HT-29 (cell line): ENCODE results near the gene ADAMTSL2. TPM values are rescaled to one million over a fixed set of nuclear protein-coding genes. Genes with fewer than 3 reads are reported as not detected.

Experiments used
- DNase-seq: peaks from one replicate; pipeline ENCODE4 v3.0.0-alpha.2; 2015; ENCODE audit warnings: low spot score
- total RNA-seq: library from RNA; depleted of rRNA; stranded (reverse); fragments of >200 nt; shearing (Covaris generic); gene quantifications from 2 replicates; pipeline ENCODE4 v1.2.3, GENCODE V29; 2014

The ADAMTSL2 gene
- total RNA-seq, 1 experiment from 2014 or later, result 0.25 TPM

DNA sequence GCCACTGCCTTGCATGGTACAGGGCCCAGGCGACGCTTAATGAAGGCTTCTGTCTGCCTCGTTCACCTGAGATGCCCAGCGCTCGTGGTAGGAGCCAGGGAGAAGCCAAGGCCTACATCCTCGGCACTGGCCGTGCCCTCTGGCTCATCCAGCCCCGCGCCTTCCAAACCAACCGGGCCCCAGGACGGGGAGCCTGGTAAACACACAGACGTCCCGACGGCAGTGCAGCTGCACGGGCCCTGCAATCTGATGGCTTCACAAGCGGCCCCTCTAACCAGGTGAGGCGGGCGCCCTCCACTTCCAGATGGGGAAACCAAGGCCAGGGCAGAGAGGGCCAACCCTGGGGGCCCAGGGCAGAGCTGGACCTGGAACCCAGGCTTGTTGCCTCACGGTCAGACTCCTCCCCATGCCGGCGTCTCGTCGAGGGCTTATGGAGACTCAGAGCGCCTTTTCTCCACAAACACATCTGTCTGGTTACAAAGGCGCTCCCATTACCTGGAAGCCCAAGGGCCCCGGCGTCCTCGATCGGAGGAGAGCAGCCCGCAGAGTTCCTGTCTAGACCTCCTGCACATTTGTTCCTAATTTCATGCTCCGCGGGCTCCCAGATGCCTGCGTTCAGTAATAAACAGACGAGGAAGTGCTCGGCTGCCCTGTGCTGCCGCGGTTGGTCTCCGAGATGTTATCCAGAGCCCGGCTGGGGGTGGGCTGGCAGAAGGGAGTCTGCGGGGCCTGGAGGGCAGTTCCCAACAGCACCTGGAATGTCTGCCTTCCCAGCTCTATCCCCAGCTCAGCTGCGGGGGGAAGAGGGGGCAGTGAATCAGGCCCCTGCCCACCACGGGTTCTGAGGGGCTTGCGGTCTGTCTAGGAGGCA is 51.2 kb downstream of the ADAMTSL2 start:
- no peak for DNase-seq

DNA sequence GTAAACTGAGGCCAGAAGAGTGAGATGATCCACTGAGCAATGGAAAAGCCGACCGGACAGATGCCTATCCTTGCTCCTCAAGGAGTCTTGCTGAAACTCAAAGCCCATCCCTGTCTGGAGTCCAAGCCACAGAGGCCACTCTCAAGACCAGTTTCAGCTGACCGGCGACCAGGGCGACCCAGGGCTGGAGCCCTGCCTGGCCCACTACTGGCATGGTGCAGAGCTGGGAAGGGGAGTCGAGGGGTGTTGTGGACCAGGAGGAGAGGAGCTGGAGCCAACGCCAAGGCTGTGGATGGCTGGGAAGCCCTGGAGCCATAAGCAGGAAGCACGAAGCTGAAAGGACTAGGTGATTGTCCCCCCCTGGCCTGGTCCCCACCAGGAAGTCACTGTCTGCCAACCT is 52.5 kb downstream of the ADAMTSL2 start:
- no peak for DNase-seq

- DNase-seq, result no peak
Measured at GRCh38 chr9:133587466-133587865, 53.0 kb downstream of the ADAMTSL2 start.

GRCh38 chr9:133589454-133590227 is 55.1 kb downstream of the ADAMTSL2 start:
- no peak for DNase-seq

DNA sequence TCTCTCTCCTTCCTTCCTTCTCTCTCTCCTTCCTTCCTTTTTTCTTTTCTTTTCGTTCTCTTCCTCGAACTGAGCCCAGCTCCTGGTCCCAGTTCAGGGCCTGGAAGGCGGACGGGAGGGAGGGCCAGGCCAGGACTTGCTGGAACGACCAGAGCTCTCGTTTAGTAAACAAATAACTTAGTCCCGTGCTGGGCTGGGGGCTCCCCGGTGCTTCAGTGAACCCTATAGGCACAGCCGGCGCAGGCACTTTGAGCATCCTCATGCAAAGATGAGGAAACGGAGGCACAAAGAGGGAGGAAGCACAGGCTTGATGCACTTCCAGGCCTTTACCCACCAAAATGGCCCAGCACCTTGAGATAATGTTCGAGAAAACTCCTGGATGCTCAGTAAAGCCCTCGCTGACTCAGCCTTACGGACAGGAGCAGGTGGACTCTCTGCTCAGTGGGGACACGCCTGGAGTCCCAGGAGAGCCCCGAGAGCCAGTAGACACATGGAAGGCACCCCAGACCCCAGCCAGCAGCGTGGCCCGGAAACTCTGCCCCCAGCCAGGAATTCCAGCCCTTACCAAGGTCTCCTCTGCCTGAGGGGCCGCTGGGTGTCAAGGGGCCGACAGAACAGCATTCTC is 55.8 kb downstream of the ADAMTSL2 start:
- DNase-seq, result no peak

DNA sequence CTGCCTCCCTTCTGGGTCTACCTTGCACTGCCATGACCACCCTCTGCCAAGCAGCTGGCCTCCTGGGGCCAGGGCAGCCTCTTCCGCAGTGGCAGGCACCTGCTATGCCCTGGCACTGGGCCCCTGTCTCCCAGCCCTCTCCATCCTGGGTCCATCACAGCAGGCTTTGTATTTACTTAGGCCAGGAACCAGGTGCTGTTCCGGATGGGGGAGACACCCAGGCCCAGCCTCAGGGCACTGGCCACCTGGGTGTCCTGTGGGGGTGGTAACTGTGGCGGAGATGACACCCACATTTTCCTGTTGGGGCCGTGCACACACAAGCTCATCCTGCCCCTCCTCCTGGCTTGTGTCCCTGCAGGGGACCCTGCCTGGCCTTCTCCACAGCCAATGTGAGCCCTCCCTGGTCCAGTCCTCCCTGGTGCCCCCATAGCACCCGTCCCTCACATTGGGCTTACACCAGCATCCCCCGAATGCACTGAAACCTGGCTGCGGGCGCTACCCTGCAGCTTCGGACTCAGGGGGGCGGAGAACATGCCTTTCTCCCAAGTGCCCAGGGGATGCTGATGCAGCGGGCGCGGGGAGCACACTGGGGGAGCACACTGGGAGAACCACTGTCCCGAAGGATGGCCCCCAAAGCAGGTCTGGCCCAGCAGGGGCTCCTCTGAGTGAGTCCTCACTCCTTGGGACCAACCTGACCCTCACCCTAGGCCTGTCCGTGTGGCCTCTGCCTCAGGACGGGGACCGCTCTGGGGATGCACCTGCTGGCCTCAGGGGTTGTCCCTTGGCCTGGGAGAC is 56.8 kb downstream of the ADAMTSL2 start:
- DNase-seq, result no peak

GRCh38 chr9:133591985-133592384 is 57.5 kb downstream of the ADAMTSL2 start:
- DNase-seq, result no peak

DNA sequence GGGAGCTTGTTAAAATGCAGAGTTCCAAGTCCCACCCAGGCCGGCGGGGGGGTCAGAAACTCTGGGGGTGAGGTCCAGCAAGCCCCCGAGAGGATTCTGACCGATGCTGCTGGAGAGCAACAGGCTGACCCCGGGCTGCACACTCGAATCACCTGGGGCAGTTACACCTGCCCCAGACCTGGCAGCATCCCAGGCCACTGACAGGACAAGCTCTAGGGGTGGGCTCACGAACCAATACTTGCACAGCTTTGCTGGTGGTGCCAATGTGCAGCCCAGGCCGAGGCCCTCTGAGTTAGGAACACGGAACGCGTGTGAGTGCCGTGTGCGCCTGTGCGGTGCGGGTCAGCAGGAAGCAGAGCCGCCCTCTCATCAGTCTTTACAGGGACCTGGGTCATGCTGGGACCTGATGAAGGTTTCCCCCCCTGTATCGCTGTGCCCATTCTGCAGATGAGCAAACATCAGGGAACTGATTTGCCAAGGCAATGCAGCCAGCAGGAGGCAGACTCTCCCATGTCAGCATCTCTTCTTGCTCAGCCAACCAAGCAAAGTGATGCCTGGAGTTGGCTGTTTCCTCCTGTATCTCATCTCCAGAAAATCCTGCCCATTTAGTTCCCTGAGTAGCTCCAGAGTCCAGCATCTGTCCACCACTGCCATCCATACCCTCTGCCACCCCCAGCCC is 58.4 kb downstream of the ADAMTSL2 start:
- no peak for DNase-seq

- no peak for DNase-seq
Measured at GRCh38 chr9:133593587-133594253, 59.2 kb downstream of the ADAMTSL2 start.

GRCh38 chr9:133594310-133594709 is 59.8 kb downstream of the ADAMTSL2 start:
- no peak for DNase-seq

GRCh38 chr9:133595910-133596309 is 61.4 kb downstream of the ADAMTSL2 start:
- no peak for DNase-seq

DNA sequence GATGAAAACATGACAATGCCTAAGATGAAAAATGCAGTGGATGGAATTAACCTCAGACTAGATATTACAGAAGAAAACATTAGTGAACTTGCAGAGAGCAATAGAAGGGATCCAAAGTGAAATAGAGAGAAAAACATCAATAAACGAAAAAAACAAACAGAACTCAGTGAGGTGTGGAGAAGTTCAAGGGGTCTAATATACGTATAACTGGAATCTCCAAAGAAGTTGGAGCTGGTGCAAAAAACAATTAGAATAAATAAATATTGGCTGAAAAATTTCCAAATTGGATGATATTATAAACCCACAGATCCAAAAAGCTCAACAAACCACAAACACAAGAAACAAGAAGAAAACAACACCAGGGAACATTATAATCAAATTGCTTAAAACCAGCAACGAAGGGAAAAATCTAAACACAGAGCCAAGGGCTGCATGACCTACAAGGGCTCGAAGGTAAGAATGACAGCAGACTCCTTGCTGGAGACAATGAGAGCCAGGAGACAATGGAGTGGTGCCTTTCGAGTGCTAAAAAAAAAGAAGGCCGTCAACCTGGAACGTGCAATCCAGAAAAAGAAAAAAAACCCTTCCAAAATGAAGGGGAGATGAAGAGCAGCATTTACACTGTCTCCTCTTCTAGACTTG is 62.9 kb downstream of the ADAMTSL2 start:
- no peak for DNase-seq

DNA sequence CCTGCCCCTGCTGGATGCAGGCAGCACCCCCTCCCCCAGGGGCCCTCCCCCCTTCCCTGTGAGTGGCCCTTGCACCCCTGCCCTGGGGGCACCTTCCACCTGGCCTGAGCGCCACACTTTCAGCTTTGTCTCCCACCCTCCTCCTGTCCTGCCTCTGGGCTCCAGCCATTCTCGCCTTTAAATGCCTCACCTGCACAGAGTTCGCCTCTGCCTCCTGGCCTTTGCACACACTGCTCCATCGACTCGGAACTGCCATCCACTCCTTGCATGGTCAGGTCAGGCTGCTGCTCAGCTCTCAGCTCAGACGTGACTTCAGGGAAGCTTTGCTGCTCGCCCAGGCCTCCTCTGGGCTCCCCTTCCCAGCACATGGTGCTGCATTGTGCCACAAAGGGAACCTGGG is 64.5 kb downstream of the ADAMTSL2 start:
- DNase-seq, result no peak

- DNase-seq, result no peak
Measured at GRCh38 chr9:133599470-133600173, 65.1 kb downstream of the ADAMTSL2 start.

GRCh38 chr9:133600739-133601138 is 66.2 kb downstream of the ADAMTSL2 start:
- DNase-seq, result no peak

GRCh38 chr9:133601746-133602145 is 67.2 kb downstream of the ADAMTSL2 start:
- no peak for DNase-seq

GRCh38 chr9:133602277-133602676 is 67.8 kb downstream of the ADAMTSL2 start:
- no peak for DNase-seq

GRCh38 chr9:133603135-133603927 is 68.8 kb downstream of the ADAMTSL2 start:
- no peak for DNase-seq
